Stimulated activated naive CD4-positive, alpha-beta T cell treated with Interleukin-2 at 50 U/mL for 16 hours (primary cell): Measurements from ENCODE around the gene INCA1.

Source experiments
- DNase-seq: peaks from one replicate; lab custom pipeline; 2025; lab: John Stamatoyannopoulos, UW

Gene INCA1

DNA sequence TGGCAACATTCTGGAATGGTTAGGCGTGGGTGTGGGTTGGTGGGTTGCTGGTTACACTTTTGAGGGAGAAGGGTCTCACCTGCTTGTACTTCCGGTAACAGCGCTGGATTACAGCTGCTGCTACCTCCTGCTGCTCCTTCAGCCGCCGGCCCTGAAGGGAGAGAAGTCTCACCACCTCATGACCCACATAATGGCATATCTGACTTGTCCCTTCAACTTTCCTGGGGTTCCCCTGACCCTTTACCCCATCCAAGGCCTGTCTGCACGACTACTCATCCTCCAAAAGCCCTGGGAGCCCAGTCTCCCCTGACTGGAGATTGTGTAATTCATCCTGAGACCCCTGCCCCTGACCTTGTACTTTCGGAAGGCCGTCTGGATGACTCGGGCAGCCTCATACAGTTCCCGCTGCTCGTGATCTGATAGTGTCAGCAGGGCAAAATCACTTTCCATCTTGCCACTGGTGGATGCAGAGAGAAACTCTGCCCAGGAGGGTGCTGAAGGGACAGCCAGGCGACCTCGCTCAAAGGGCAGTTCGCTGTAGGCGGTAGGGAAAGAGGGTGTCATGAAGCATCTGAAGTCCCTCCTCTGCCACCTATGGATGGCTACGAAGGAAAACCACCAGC is 27.7 kb downstream of the INCA1 start:
- DNase-seq, result peak; percentile 63

DNA sequence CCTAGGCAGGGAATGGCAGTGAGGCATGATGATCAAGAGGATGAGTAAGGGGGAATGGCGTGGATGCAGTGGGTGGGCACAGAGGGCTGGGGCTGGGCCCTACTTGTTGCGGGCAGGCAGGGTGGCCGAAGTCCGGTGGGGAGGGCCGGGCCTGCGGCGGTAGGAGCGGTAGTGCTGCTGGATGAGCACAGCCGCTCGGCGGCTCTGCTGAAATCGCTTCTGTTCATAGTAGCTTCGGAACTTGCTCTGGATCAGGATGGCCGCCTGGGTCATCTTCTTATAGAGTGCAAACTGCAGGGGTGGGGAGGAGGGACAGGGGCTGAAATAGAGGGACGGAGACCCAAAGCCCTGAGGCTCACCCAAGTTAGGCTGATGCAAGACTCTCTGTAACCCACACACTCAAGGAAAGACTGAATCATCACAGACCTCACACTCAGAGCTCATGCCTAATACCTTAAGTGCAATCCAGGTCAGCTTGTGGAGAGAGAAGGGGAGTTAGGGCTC is 28.2 kb downstream of the INCA1 start:
- DNase-seq, result peak; percentile 63

DNA sequence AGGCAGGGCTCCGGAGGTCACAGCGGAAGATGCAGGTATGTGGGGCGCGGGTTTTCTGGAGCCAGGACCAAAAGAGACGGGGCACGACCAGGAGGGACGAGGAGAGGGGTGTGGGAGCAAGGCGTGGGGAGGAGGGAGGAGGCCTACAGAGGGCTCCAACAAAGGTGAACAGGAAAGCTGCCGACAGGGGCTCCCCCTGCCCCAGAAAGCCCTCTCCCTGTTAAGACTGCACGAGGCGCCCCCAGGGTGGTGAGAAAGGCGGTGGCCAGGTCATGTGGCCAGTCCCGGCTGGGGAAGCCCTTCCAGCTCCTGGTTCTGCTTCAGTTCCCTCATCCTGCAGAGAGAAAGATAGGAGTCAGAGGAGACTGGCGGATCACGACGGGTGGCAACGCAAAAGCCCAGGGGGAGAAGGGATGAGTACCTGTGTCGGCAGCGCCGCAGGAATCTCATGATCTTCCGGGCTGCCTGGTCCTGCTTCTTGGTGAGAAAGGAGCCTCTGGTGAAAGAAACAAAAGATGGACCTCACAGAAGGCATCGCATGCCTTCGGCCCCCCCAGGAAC is 28.8 kb downstream of the INCA1 start:
- peak; percentile 53 for DNase-seq

DNA sequence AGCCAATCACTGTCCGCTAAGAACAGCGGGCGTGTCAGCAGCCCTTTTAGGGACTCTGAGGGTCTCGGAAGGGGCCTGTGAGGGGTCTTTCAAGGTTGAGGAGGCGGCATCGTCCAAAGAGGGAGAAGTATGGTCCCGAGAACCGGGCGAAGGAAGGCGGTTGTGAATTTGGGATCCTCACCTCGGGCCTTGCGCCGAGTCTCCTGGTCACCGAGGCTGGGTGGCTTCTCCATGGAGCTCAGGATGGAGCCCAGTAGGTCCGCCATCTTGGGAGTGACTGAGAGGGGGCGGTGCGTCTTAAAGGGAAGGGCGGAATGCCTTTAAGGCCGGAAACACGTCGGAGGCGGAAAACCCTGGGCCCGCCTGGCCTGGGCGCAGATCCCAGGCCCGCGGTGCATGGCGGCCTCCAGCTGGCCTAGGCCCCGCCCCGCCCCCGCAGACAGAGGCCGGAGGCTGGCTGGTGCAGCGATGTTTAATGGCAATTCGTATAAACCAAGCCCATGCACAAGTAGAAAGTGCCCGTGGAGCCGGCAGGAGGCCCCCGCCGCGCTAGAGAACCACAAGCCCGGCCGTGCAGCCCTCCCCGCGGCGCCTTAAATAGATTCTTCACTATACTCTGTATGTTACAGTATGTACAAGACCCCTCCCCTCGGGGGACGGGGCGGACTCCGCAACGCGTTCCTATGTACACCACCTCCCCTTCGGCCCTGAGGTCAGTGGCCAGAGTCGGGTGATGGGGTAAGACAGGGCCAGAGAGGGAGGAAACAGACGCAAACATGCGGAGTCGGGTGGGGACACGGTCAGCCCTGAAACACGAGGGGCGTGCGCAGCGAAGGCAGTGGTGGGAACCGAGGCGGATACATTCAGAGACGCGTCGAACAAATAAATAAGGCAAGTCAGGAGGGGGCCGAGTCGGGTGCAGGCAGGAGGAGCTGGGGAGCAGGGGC is 29.5 kb downstream of the INCA1 start, which contains the start of gene SPAG7:
Gene SPAG7, minus strand, starts transcription at position 279 of the 947 bp plus-strand sequence. Its CDS starts 13 bp downstream, at position 266.
- DNase-seq, result peak; percentile 89

DNA sequence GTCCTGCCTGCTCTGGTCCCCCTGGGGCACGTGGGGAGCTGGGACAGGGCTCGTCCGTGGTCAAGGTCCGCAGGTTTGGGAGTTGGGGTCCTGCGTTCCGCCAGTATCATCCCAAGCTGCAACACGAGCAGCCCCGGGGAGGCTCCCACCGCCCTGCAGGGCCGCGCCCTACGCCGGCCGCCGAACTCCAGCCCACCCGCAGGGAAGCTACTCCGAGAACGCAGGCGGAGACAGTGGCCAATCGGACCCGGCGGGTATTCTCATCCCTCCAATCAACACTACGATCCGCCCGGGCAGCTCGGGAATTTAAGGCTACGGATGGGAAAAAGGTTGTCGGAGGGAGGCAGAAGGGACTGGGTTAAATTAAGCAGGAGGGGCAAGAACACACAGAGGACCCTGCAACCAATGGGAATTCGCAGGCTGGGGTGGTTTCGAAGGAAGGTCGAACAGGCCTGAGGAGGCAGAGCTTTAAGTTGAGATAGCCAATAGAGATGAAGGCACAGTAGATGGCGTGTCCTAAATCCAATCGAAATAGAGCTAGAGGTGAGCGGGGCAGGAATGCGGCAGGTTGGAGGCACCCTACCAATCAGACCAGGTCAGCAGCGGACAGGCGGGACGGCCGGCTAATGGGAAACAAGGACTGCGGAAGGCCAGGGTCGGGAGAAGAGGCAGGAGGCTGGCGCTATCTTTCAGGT is 30.3 kb downstream of the INCA1 start:
- peak; percentile 94 for DNase-seq

DNA sequence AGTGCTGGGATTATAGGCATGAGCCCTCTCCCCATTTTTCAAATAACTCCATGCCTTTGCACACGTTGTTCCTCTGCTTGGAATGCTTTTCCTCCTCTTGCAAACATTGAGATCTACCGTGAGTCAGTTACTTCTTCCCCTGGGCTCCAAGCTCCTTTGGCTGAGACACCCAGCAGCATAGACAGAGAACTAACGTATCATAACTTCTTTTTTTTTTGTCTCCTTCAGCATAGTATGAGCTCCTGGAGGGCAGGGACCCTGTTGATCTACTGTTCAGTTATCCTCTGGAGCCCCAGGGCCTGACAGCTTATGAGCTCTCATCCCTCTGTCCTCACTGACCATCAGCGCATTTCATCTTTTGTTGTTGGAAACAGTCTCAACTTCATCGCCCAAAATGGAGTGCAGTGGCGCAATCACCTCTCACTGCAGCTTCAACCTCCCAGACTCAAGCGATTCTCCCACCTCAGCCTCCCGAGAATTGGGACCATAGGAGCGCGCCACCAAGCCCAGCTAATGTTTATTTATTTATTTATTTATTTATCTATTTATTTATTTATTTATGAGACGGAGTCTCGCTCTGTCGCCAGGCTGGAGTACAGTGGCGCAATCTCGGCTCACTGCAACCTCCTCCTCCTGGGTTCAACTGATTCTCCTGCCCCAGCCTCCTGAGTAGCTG is 31.9 kb downstream of the INCA1 start:
- DNase-seq, result no peak

DNA sequence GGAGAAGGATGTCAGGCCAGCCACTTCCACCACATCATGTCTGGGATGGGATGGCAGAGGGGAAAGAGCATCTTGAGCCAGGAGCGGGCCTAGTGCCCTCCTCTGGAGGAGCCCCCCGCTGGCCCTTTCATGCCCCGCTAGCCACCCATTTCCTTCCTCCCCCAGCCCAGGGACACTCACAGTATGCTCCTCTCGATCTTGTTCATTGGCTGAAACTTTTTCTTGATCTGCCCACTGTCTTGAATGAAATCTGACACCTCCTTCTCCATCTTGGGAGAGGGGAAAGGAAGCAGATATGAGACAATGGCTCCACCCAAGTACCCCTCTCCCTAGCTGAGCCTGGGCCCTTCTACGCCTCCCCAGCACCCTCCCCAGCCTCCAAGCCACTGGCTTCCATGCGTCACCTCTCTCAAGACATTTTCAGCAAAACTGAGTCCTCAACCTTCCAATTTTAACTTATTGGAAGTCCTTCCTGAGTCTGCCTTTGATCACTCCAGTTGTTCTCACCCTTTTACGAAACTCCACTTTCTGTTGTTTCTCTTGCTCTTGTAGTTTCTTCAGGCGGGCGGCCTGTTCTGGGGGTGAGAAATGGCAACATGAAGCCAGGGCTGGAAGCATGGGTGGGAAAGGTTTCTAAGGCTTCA is 36.9 kb downstream of the INCA1 start:
- no peak for DNase-seq

DNA sequence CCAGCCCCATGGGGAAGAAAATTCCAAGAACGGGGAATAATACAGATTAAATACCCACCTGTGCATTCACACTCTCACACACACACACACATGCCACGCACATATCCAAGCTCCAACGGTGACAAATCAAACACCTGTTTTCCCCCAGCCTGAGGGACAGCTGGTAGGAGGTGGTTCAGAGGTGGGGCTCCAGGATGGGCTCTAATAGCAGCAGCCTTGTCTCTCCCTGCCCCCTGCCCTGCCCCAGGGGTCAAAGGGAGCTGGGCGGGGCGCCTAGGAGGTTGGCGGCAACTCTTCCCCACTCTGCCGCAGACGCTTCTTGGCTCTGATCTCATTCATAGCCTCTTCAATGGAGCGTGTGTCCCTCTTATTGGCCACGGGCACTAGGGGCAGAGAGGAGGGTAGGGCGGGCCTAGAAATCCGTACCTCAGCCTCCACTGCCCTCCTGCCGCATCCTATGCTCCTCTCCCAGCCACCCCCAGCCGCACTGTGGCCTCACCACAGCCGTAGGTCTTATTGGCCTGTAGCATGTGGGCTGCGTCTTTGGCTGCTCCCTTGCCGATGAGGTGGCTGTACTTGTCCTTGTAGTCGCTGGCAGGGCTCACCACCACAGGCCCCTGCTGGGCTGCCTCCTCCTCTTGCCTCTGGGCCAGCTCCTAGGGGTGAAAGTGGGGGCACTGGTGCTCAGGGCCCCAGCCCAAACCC is 37.9 kb downstream of the INCA1 start:
- no peak for DNase-seq

DNA sequence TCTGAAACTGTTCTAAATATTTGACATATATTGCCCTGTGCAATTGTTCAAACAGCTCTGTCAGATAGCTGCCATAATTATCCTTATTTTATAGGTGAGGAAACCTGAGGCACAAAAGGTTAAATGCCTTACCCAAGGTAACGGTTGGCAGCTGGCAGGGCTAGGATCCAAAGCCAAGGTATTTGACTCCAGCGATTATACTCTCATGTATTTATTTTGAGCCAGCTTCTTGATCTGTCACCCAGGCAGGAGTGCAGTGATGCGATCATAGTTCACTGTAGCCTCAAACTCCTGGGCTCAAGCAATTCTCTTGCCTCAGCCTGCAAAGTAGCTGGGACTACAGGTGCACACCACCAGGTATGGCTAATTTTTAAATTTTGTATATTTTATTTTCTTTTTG is 39.2 kb downstream of the INCA1 start:
- no peak for DNase-seq

DNA sequence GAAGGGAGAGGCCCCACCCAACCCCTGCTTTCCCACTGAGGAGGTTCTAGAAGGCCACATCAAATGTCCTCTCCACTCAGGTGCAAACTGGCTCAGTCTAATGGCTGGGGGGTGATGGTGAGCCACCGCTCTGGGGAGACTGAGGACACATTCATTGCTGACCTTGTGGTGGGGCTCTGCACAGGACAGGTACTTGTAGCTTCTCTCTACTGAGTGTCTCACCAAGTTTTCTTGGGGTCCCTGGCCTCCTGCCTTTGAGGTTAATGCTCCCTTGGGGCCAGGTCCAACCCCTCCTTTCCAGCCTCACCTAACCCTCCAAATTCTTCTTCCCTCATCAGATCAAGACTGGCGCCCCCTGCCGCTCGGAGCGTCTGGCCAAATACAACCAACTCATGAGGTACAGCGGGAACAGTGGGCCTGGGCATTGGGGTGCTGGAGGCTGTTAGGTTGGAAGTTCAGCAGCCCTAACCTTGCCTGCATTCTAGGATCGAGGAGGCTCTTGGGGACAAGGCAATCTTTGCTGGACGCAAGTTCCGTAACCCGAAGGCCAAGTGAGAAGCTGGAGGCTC is 40.7 kb downstream of the INCA1 start:
- peak; percentile 33 for DNase-seq

DNA sequence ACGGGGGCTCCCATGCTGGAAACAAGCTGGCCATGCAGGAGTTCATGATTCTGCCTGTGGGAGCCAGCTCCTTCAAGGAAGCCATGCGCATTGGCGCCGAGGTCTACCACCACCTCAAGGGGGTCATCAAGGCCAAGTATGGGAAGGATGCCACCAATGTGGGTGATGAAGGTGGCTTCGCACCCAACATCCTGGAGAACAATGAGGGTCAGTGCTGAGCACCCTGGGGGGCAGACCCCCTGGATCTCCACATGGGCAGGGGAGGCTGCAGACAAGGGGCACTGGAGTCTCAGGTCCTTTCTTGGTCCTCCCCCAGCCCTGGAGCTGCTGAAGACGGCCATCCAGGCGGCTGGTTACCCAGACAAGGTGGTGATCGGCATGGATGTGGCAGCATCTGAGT is 42.2 kb downstream of the INCA1 start:
- no peak for DNase-seq

DNA sequence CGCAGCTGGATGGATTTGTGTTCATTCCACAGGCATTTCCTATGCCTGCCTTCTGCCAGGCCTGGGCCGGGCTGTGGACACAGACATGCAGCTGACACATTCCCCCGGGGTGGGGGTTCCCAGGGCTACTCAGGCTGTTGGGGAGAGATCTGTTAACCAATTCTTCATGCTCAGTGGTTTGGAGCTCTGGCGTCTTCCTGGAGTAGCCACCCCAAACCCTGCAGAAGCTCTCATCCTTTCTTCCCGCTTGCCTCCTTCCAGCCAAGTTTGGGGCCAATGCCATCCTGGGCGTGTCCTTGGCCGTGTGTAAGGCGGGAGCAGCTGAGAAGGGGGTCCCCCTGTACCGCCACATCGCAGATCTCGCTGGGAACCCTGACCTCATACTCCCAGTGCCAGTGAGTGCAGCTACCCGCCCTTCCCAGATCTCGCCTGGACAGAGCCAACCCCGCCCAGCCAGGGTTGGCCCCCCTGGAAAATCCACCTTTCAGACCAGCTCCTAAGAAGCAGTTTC is 43.8 kb downstream of the INCA1 start:
- no peak for DNase-seq

DNA sequence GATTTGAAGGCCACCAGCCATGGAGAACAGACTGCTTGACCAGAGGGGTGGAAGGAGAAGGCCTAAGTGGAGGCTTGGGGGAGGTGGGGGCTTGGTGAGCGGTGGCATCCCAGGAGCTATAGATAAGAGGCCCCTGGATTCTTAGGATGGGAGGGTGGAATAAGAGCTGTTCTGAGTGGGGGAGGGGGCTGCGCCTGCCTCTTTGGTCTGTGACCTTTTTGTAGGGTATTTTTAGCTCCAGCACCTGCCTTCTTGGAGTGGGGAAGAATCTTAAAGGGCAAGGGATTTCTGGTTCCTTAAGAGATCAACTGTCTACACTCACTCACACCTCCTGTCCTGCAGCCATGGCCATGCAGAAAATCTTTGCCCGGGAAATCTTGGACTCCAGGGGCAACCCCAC is 45.8 kb downstream of the INCA1 start:
- DNase-seq, result no peak

DNA sequence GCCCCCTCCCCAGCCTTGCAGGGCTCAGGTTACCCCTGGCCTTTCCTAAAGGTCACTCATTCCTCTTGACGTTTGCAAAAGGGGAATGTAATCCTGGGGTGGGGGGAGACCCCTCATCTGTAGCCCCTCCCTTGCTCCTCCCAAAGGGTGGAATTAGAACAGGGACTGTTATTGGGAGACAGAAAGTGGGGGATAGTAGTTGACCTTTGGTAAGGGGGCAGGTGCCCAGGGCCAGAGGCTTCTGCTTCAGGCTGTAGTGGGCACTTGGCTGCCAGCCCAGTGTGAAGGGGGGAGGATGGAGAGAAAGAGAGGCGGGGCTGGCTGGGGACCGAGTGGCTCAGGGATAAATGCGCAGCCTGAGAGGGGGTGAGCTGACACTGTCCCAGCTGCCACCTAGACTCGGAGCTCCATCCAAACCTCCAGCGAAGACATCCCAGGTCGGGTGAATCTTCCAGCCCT is 46.5 kb downstream of the INCA1 start, which contains the start of gene ENO3:
Gene ENO3, plus strand, starts transcription at position 374 of the 459 bp plus-strand sequence. CDS start 711 bp downstream, outside the sequence.
- no peak for DNase-seq

DNA sequence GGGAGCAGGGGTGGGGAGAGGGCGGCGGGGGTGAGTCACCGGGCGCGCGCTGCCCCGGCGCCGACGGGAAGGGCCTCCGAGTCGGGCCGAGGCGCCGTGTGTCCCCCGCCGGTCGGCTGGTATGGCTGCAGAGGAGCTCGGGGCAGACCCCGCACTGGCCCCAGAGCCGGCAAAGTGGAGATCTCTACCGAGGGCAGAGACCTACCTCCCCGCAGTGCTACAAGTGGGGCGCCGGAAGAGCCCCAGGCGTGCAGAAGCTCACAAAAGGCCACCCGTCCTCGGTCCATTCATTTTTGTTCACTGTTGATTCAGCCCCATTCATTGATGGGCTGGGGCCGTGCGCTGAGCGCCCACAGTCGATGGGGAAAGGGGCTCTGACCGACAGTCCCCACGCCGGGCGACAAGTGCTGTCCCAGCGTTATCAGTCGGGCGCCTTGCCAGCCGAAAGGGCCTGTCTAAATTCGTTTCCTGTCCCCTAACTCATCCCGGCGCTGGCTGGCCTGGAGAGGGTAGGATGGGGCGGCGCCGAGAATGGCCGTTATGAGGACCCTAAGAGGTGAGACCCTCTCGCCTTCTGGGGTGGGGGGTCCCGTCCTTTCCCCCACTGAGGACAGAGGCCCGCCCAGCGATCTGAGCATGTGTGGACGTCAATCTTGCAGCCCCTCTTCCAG is 47.1 kb downstream of the INCA1 start:
- DNase-seq, result no peak

DNA sequence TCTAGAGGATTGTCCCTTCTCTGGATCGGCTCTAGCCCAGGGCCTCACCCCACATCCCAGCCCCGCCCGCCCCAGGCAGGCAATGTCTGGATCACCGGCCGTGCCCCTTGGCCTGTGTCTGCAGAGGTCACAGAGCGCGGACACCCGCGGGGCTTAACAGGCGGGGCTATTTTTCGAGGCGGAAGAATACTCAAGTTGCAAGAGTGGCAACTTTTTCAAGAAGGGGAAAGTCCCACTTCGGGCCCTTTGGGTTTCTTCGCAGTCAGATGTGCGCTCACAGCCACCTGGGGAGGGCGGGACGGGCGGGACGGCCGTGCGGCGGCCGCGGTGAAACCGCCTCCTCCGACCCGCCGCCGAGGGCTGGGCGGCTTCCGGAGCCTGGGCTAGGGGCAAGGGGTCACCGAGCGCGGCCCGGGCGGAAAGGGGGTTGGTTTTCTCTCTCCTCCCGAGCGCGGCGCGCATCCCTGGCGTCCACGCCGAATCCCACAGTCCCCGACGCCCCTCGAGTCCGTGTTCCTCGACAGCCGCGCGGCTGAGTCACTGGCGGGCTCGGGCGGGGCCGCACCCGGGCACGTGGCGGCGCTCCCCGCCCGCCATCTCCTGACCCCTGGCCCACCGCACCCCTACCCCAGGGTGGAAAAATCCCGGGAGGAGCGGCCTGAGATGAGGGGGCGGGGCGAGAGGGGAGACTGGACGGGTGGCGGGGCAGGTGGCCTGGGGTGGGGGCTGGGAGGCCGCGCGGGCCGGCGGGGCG is 47.8 kb downstream of the INCA1 start:
- peak; percentile 78 for DNase-seq

DNA sequence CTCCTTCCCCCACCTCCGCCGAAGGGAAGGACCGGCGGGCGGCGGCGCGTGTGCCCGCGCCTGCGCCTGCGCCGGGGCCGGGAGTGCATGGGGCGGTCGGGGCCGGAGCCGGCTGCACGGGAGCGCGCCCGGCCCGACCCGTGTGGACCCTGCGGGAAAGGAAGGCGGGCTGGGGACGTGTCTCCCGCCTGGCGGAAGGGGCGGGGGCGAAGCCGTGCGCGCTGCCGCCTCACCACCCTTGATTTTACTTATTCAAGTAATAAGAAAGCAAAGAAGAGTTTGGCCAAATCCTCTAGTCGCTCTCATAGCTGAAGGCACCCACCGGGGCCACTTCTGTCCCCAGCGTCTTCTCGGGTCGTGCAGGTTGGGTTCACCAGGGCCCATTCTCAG is 48.4 kb downstream of the INCA1 start:
- DNase-seq, result peak; percentile 68
